Activated naive CD8-positive, alpha-beta T cell treated with anti-CD3 and anti-CD28 coated beads for 36 hours (primary cell): ENCODE results near the gene ZNF469. TPM values are rescaled to one million over a fixed set of nuclear protein-coding genes. Genes with fewer than 3 reads are reported as not detected.

ENCODE experiments used
- DNase-seq: peaks from one replicate; pipeline ENCODE4 v3.0.0; 2021
- H3K27ac Mint-ChIP-seq: one replicate; pipeline ENCODE4 v1.8.0; 2022; ENCODE audit warnings: mild to moderate bottlenecking, moderate library complexity, mixed read lengths
- H3K27me3 Mint-ChIP-seq: one replicate; pipeline ENCODE4 v1.8.0; 2022; ENCODE audit warnings: mild to moderate bottlenecking, mixed read lengths
- H3K36me3 Mint-ChIP-seq: one replicate; pipeline ENCODE4 v1.8.0; 2021; ENCODE audit warnings: mild to moderate bottlenecking, mixed read lengths
- H3K4me1 Mint-ChIP-seq: one replicate; pipeline ENCODE4 v1.8.0; 2021; ENCODE audit warnings: mixed read lengths
- H3K4me3 Mint-ChIP-seq: one replicate; pipeline ENCODE4 v1.8.0; 2022; ENCODE audit warnings: mild to moderate bottlenecking, moderate library complexity, mixed read lengths
- H3K9me3 Mint-ChIP-seq: one replicate; pipeline ENCODE4 v1.8.0; 2022; ENCODE audit warnings: mixed read lengths
- total RNA-seq, 2 experiments: library from RNA; stranded (reverse); gene quantifications; one replicate each; pipeline ENCODE4 v1.2.3, GENCODE V29; 2021

Gene ZNF469
- total RNA-seq, 2 experiments from 2014 or later, result 1.2 to 1.3 TPM

- H3K4me3 Mint-ChIP-seq, result no peak overlapping the region
- H3K27me3 Mint-ChIP-seq, result peaks cover 38% of the 10 kb centered on the region
Observed at GRCh38 chr16:88385831-88386815, 3.4 kb downstream of the ZNF469 start.

GRCh38 chr16:88387180-88387765 lies 4.5 kb downstream of the ZNF469 start:
- no peak overlapping the region for H3K27ac Mint-ChIP-seq
- H3K4me3 Mint-ChIP-seq, result no peak overlapping the region
- no peaks in the 10 kb centered on the region for H3K4me1 Mint-ChIP-seq
- H3K9me3 Mint-ChIP-seq, result no peaks in the 10 kb centered on the region
- no peaks in the 10 kb centered on the region for H3K36me3 Mint-ChIP-seq
- DNase-seq, result no peak
- peaks cover 36% of the 10 kb centered on the region for H3K27me3 Mint-ChIP-seq

More at GRCh38 chr16:88385831-88386815, 3.4 kb downstream of the ZNF469 start:
- H3K4me1 Mint-ChIP-seq, result no peaks in the 10 kb centered on the region
- H3K9me3 Mint-ChIP-seq, result no peaks in the 10 kb centered on the region
- H3K27ac Mint-ChIP-seq, result no peak overlapping the region
- no peaks in the 10 kb centered on the region for H3K36me3 Mint-ChIP-seq
- no peak for DNase-seq

GRCh38 chr16:88387941-88388627 lies 5.3 kb downstream of the ZNF469 start:
- Mint-ChIP-seq H3K4me1 (no peaks in the 10 kb centered on the region), H3K27ac (no peak overlapping the region), H3K27me3 (peaks cover 31% of the 10 kb centered on the region), H3K36me3 (no peaks in the 10 kb centered on the region), H3K4me3 (no peak overlapping the region), H3K9me3 (no peaks in the 10 kb centered on the region)
- no peak for DNase-seq

DNA sequence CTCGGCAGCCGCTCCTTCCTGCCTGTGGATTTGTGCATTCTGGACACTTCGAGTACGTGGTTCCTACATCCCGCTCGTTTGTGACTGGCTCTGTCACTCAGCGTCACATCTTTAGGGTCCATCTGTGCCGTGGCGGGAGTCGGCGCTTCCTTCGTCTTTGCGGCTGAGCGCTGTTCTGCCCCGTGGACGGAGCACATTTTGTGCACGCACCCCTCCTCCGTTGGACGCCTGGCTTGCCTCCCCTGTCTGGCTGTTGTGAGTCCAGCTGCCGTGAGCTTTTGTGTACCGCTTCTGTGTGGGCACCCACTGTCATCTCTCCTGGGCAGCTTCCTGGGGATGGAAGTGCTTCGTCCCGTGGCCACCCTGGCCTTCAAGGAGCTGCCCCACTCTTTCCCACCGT lies 6.4 kb downstream of the ZNF469 start:
- Mint-ChIP-seq H3K4me1 (no peaks in the 10 kb centered on the region), H3K9me3 (no peaks in the 10 kb centered on the region), H3K27ac (no peak overlapping the region), H3K27me3 (peaks cover 27% of the 10 kb centered on the region), H3K4me3 (peak overlapping the region; percentile 37), H3K36me3 (no peaks in the 10 kb centered on the region)
- no peak for DNase-seq

GRCh38 chr16:88389621-88390160 lies 6.9 kb downstream of the ZNF469 start:
- no peak for DNase-seq
- Mint-ChIP-seq H3K4me3 (no peak overlapping the region), H3K27me3 (peaks cover 22% of the 10 kb centered on the region), H3K27ac (no peak overlapping the region), H3K9me3 (no peaks in the 10 kb centered on the region), H3K36me3 (no peaks in the 10 kb centered on the region), H3K4me1 (no peaks in the 10 kb centered on the region)

- no peak for DNase-seq
- peaks cover 17% of the 10 kb centered on the region for H3K27me3 Mint-ChIP-seq
- H3K27ac Mint-ChIP-seq, result no peak overlapping the region
- H3K4me1 Mint-ChIP-seq, result no peaks in the 10 kb centered on the region
- H3K9me3 Mint-ChIP-seq, result no peaks in the 10 kb centered on the region
- no peak overlapping the region for H3K4me3 Mint-ChIP-seq
- H3K36me3 Mint-ChIP-seq, result no peaks in the 10 kb centered on the region
Observed at GRCh38 chr16:88390265-88390664, 7.5 kb downstream of the ZNF469 start.

GRCh38 chr16:88390735-88391134 lies 8.0 kb downstream of the ZNF469 start:
- no peaks in the 10 kb centered on the region for H3K9me3 Mint-ChIP-seq
- H3K27me3 Mint-ChIP-seq, result peaks cover 12% of the 10 kb centered on the region
- DNase-seq, result no peak
- H3K36me3 Mint-ChIP-seq, result no peaks in the 10 kb centered on the region
- H3K4me3 Mint-ChIP-seq, result no peak overlapping the region
- H3K4me1 Mint-ChIP-seq, result no peaks in the 10 kb centered on the region
- H3K27ac Mint-ChIP-seq, result no peak overlapping the region

DNA sequence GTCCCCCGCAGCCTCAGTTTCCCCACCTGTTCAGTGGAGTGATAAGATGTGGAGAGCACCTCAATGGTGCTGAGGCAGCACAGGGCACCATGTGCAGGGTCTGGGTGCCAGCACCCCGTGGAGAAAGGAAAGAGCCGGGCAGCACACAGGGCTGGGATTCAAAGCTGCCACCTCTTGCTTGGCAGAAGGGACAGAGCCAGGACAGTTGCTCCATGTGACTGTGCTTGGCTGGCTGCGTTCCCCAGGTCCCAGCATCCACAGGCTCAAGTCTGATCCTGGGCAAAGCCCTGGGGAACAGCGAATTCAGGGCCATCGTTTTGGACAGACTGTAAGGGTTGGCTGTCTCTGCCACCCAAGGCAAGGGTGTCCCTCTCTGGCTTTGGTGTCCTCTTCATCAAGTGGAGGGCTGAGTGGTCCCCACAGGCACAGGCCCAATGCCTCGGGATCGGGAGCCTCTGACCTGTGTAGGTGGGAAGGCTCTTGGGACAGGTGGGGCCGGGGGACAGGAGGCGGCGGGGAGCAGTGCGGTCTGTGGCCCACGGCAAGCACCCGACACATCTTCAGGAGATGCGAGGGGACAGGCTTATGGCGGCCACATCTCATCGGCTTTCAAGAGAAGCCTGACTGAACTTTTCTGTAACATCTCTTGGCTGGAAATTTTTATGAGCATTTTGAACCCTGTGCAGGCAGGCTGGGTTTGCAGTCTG lies 8.5 kb downstream of the ZNF469 start:
- Mint-ChIP-seq H3K27ac (no peak overlapping the region), H3K9me3 (no peaks in the 10 kb centered on the region), H3K27me3 (peaks cover 6% of the 10 kb centered on the region), H3K36me3 (no peaks in the 10 kb centered on the region), H3K4me3 (no peak overlapping the region), H3K4me1 (no peaks in the 10 kb centered on the region)
- no peak for DNase-seq

- Mint-ChIP-seq H3K4me3 (no peak overlapping the region), H3K4me1 (no peaks in the 10 kb centered on the region), H3K36me3 (no peaks in the 10 kb centered on the region), H3K27me3 (no peaks in the 10 kb centered on the region), H3K9me3 (no peaks in the 10 kb centered on the region), H3K27ac (no peak overlapping the region)
- no peak for DNase-seq
Observed at GRCh38 chr16:88392111-88392510, 9.4 kb downstream of the ZNF469 start.

GRCh38 chr16:88392616-88393015 lies 9.9 kb downstream of the ZNF469 start:
- Mint-ChIP-seq H3K4me3 (no peak overlapping the region), H3K27ac (no peak overlapping the region), H3K9me3 (no peaks in the 10 kb centered on the region), H3K36me3 (no peaks in the 10 kb centered on the region), H3K4me1 (no peaks in the 10 kb centered on the region), H3K27me3 (no peaks in the 10 kb centered on the region)
- DNase-seq, result no peak

DNA sequence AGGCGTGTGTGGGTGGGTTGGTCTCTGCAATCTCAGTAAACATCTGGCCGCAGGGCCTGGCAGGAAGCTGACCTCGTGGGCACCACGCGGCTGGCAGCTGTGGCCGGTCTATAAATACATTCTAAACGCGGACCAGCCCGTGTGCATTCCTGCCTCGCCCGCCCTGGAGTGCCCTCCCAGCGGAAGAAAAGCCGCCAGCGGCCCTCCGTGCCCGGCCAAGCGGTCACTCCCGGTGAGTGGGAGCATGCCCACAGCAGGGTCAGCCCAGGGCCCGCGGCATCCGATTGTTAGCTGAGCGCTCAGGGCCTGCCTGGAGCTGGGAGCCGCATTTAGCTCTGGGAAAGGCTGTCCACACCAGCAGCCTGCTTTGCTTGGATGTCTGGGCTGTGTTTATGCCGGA lies 10.3 kb downstream of the ZNF469 start:
- H3K27ac Mint-ChIP-seq, result no peak overlapping the region
- H3K9me3 Mint-ChIP-seq, result peaks cover under 1% of the 10 kb centered on the region
- no peak overlapping the region for H3K4me3 Mint-ChIP-seq
- no peaks in the 10 kb centered on the region for H3K27me3 Mint-ChIP-seq
- no peak for DNase-seq
- H3K4me1 Mint-ChIP-seq, result no peaks in the 10 kb centered on the region
- no peaks in the 10 kb centered on the region for H3K36me3 Mint-ChIP-seq

DNA sequence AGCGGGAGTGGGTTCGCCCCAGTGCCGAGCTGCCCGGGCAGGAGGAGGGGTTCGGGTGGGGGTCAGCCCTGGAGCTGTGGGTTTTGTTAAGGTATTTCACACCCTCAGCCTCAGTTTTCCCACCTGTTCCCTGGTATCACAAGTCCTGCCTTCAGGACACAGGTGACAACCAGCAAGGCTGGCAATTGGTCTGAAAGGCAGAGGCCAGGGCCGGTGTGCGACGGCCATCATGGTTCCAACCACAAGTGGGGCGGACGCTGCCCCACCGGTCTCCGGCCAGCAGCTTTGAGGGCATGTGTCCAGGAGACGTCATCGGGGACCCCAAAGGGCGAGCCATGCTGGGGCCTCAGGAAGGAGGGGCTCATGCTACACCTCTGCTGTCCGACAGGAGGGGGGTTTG lies 10.8 kb downstream of the ZNF469 start:
- no peak overlapping the region for H3K27ac Mint-ChIP-seq
- H3K9me3 Mint-ChIP-seq, result peaks cover 3% of the 10 kb centered on the region
- H3K27me3 Mint-ChIP-seq, result no peaks in the 10 kb centered on the region
- H3K4me3 Mint-ChIP-seq, result no peak overlapping the region
- no peaks in the 10 kb centered on the region for H3K4me1 Mint-ChIP-seq
- DNase-seq, result no peak
- no peaks in the 10 kb centered on the region for H3K36me3 Mint-ChIP-seq

- Mint-ChIP-seq H3K4me3 (no peak overlapping the region), H3K27ac (no peak overlapping the region), H3K9me3 (peaks cover 3% of the 10 kb centered on the region), H3K36me3 (no peaks in the 10 kb centered on the region), H3K27me3 (no peaks in the 10 kb centered on the region), H3K4me1 (no peaks in the 10 kb centered on the region)
- DNase-seq, result no peak
Observed at GRCh38 chr16:88394426-88394825, 11.7 kb downstream of the ZNF469 start.

GRCh38 chr16:88395669-88396584 lies 13.2 kb downstream of the ZNF469 start:
- Mint-ChIP-seq H3K36me3 (no peaks in the 10 kb centered on the region), H3K4me1 (no peaks in the 10 kb centered on the region)

More at GRCh38 chr16:88395669-88396584, 13.2 kb downstream of the ZNF469 start:
- DNase-seq, result no peak
- no peak overlapping the region for H3K27ac Mint-ChIP-seq
- H3K9me3 Mint-ChIP-seq, result peaks cover 3% of the 10 kb centered on the region
- H3K27me3 Mint-ChIP-seq, result no peaks in the 10 kb centered on the region
- H3K4me3 Mint-ChIP-seq, result no peak overlapping the region
